Hematopoietic multipotent progenitor cell treated with erythropoietin and hydrocortisone succinate and interleukin-3 and kit ligand, for 15 days (in vitro differentiated cells): ENCODE data around the gene TMEM147.
"Not testable (repeated sequence)": the region's sequence is repeated elsewhere in the genome, so short reads cannot be mapped to it uniquely, and the experiment has no call there.

Experiments
- DNase-seq: peaks from one replicate; pipeline ENCODE4 v3.0.0-alpha.2; 2015; ENCODE audit warnings: low spot score

Gene TMEM147

GRCh38 chr19:35563207-35563829 is 17.9 kb downstream of the TMEM147 start, which contains the start of gene ATP4A:
ATP4A (minus strand) TSS chr19:35563658; CDS start chr19:35563629, 29 bp downstream.
- no peak for DNase-seq

DNA sequence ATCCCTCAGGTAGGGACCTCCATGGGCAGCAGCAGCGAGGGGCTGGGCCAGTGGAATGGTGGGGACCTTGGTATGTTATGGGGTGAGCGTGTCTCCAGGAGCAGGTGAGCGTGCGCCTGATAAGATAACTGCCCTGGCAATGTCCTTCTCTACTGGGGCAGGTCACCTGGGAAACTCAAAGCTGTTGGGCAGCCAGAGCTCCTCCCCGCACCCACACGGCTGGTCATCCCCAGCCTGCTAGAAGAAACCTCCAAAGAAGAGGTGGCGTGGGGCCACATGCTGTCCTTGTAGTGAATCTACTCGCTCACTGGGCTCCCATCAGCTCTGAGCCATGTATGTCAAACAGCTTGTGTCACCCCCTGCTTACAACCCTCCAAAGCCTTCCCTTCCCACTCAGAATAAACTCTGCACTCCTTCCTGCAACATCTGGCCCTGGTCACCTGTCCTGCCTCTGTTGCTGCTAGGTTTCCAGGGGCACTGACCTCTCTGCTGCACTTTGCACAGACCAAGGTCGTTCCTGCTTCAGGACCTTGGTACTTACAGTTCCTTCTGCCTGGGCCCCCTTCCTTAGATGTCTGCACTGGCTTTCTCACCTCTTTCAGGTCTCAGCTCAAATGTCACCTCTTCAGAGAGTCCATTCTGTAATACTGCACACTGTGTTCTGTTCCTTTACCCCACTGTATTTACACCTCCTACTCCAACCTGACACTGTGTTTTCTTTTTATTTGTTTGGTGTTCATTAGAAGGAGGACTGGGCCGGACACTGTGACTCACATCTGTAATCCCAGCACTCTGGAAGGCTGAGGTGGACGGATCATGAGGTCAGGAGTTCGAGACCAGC is 19.8 kb downstream of the TMEM147 start:
- no peak for DNase-seq

DNA sequence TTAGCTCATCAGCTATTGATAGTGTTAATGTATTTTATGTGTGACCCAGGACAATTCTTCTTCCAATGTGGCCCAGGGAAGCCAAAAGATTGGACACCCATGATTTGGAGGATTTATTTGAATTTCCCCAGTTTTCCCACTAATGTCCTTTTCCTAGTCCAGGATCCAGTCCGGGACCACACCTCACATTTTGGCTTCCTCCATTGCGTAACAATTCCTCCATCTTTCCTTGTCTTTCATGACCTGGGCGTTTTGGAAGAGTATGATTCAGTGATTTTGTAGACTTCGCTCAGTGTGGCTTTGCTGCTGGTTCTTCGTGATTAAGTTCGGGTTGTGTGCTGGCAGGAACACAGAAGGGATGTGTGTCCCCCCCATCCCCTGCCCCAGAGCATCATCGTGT is 21.3 kb downstream of the TMEM147 start:
- DNase-seq, result no peak

GRCh38 chr19:35569281-35569781 is 23.9 kb downstream of the TMEM147 start:
- DNase-seq, result no peak

DNA sequence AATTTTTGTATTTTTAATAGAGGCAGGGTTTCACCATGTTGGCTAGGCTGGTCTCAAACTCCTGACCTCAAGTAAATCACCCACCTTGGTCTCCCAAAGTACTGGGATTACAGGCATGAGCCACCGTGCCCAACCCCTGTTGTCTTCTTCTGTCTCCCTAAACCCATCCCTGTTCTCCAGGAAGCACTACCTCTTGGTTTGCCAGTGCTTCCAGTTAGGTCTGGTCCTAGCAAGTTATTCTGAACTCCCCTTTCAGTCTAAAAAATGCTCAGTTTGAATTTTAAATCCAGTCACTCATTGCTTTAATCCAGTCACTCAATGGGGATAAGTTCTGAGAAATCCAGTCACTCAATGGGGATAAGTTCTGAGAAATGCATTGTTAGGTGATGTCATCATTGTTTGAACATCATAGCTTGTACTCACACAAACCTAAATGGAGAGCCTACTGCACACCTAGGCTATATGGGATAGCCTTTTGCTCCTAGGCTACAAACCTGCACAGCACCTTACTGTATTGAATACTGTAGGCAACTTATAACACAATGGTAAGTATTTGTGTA is 26.1 kb downstream of the TMEM147 start:
- no peak for DNase-seq

- DNase-seq, result no peak
Measured at GRCh38 chr19:35577918-35578317, 32.5 kb downstream of the TMEM147 start.

GRCh38 chr19:35578707-35579106 is 33.3 kb downstream of the TMEM147 start:
- no peak for DNase-seq

- DNase-seq, result no peak
Measured at GRCh38 chr19:35582760-35583159, 37.3 kb downstream of the TMEM147 start.

- peak; percentile 37 for DNase-seq
Measured at GRCh38 chr19:35585848-35586247, 40.4 kb downstream of the TMEM147 start, which contains the start of gene PMIS2. PMIS2 (plus strand) TSS chr19:35586173; CDS start chr19:35586260, 87 bp downstream.

DNA sequence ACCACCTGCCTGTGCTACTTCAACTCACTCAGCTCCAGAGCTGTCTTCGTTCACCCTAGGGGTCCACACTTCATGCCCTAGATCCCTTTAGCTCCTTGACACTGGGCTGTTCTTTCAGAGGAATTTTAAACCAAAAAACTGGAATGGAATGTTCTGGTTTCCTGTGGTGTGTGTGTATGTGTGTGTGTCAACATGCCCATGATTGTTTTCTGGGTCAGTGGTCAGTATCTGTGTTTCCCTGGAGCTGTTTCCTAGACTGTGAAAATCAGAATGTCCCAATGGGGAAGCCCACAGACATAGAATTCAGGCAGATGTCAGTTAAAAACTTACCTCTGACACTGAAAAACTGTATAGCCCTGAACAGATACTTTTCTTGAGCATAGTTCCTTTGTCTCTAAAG is 41.9 kb downstream of the TMEM147 start:
- no peak for DNase-seq

GRCh38 chr19:35590875-35591274 is 45.4 kb downstream of the TMEM147 start:
- DNase-seq, result no peak

DNA sequence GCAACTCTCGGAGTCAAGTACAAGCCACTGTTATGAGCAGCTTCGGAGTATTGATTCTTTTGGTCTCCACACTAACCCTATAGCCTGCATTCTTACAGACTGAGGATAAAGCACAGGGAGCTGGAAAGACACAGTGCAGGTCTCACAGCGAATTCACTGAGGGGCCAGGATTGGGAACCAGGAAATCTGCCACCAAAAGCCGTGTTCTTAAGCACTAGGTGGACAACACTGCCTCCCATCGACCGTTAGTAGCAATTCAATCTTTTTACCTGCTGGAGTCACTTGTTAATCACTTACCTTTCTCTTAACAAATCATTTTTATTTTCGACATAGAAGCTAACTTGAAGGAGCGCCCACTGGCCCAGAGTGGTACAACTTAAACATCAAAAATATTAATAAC is 46.8 kb downstream of the TMEM147 start:
- DNase-seq, result peak; percentile 18

GRCh38 chr19:35595026-35595425 is 49.6 kb downstream of the TMEM147 start:
- not testable (repeated sequence) for DNase-seq

- no peak for DNase-seq
Measured at GRCh38 chr19:35595928-35596327, 50.5 kb downstream of the TMEM147 start.

- DNase-seq, result peak; percentile 5
Measured at GRCh38 chr19:35596366-35596999, 51.1 kb downstream of the TMEM147 start.
